ENCODE results near the gene SEC24B. TPM values are rescaled to one million over a fixed set of nuclear protein-coding genes. Genes with fewer than 3 reads are reported as not detected.

SEC24B gene
- total RNA-seq, 1 experiment from 2014 or later = 35.0 TPM

- no peaks in the 10 kb centered on the region for H3K27me3 Mint-ChIP-seq (ENCODE audit: insufficient read depth, unreplicated experiment)
- BruUV-seq (replicated peaks) = no TSS peak
- ChIA-PET POLR2A (no interaction called here), CTCF (interaction anchor here (0.7 to 1.2 kb wide), 2 partner anchors 13 to 651 kb away, joined by 4 to 5 read pairs; no protein-coding TSS in a partner anchor)
- TF ChIP-seq, protein P1, sequence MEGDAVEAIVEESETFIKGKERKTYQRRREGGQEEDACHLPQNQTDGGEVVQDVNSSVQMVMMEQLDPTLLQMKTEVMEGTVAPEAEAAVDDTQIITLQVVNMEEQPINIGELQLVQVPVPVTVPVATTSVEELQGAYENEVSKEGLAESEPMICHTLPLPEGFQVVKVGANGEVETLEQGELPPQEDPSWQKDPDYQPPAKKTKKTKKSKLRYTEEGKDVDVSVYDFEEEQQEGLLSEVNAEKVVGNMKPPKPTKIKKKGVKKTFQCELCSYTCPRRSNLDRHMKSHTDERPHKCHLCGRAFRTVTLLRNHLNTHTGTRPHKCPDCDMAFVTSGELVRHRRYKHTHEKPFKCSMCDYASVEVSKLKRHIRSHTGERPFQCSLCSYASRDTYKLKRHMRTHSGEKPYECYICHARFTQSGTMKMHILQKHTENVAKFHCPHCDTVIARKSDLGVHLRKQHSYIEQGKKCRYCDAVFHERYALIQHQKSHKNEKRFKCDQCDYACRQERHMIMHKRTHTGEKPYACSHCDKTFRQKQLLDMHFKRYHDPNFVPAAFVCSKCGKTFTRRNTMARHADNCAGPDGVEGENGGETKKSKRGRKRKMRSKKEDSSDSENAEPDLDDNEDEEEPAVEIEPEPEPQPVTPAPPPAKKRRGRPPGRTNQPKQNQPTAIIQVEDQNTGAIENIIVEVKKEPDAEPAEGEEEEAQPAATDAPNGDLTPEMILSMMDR (IDR thresholded peaks at IDR 0.05; ENCODE audit: unreplicated experiment) = no peak
- H3K36me3 Mint-ChIP-seq (ENCODE audit: insufficient read depth, unreplicated experiment) = peaks cover 4% of the 10 kb centered on the region
- intact Hi-C loops (cut with micrococcal nuclease) = no loop called here
- H3K4me3 Mint-ChIP-seq (ENCODE audit: unreplicated experiment) = no peak overlapping the region
- no peaks in the 10 kb centered on the region for H3K9me3 Mint-ChIP-seq (ENCODE audit: unreplicated experiment)
- DNase-seq (ENCODE audit: unreplicated experiment) = no peak
- no peak overlapping the region for H3K27ac Mint-ChIP-seq (ENCODE audit: low read depth, unreplicated experiment)
- no peaks in the 10 kb centered on the region for H3K4me1 Mint-ChIP-seq (ENCODE audit: insufficient read depth, unreplicated experiment)
Measured at GRCh38 chr4:109418588-109418987, 15.0 kb upstream of the SEC24B start.

DNA sequence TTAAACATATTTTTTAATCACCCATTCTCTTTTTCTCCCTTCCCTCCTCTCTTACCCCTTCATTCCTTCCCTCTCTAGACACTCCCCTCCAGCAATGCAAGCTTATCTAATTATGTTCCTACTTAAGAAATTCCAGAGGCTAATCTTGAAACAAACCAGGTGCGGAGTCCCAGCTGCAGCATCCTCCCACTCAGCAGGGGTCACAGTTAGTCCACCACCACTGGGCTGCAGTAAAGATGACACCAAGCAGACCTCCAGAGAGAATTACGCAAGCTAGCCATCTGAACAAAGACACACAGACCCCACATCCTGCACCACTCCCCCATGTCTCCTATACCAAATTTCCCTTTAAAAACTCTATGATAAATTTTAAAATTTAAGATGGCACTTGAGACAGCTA, 13.9 kb upstream of the SEC24B start:
- intact Hi-C loops (cut with micrococcal nuclease) = no loop called here
- ChIA-PET CTCF (interaction anchor here (0.7 to 1.5 kb wide), 8 partner anchors 9 to 1091 kb away, joined by 3 to 10 read pairs (median 3); no protein-coding TSS in a partner anchor), POLR2A (interaction anchor here (0.6 kb wide), 1 partner anchor 53 kb away, joined by 4 read pairs; no protein-coding TSS in a partner anchor)
- Mint-ChIP-seq H3K4me3 (ENCODE audit: unreplicated experiment) (no peak overlapping the region), H3K27ac (ENCODE audit: low read depth, unreplicated experiment) (no peak overlapping the region), H3K27me3 (ENCODE audit: insufficient read depth, unreplicated experiment) (no peaks in the 10 kb centered on the region), H3K36me3 (ENCODE audit: insufficient read depth, unreplicated experiment) (peaks cover 5% of the 10 kb centered on the region), H3K4me1 (ENCODE audit: insufficient read depth, unreplicated experiment) (no peaks in the 10 kb centered on the region), H3K9me3 (ENCODE audit: unreplicated experiment) (no peaks in the 10 kb centered on the region)
- BruUV-seq (replicated peaks) = no TSS peak
- no peak for DNase-seq (ENCODE audit: unreplicated experiment)
- TF ChIP-seq, protein P1 (IDR thresholded peaks at IDR 0.05; ENCODE audit: unreplicated experiment) = no peak

- ChIA-PET CTCF (interaction anchor here (0.6 to 3.7 kb wide), 12 partner anchors 7 to 554 kb away, joined by 3 to 21 read pairs (median 5); partner anchors contain the start of genes CASP6 and SEC24B), POLR2A (interaction anchor here (0.7 to 1.0 kb wide), 2 partner anchors 529 to 1598 kb away, joined by 3 to 4 read pairs; no protein-coding TSS in a partner anchor)
- Mint-ChIP-seq H3K4me1 (ENCODE audit: insufficient read depth, unreplicated experiment) (no peaks in the 10 kb centered on the region), H3K9me3 (ENCODE audit: unreplicated experiment) (no peaks in the 10 kb centered on the region), H3K36me3 (ENCODE audit: insufficient read depth, unreplicated experiment) (peaks cover 9% of the 10 kb centered on the region), H3K4me3 (ENCODE audit: unreplicated experiment) (no peak overlapping the region), H3K27ac (ENCODE audit: low read depth, unreplicated experiment) (no peak overlapping the region), H3K27me3 (ENCODE audit: insufficient read depth, unreplicated experiment) (no peaks in the 10 kb centered on the region)
- TF ChIP-seq, protein P1 (IDR thresholded peaks at IDR 0.05; ENCODE audit: unreplicated experiment) = no peak
- BruUV-seq (replicated peaks) = no TSS peak
- DNase-seq (ENCODE audit: unreplicated experiment) = no peak
- intact Hi-C loops (cut with micrococcal nuclease) = no loop called here
Measured at GRCh38 chr4:109424093-109424841, 9.3 kb upstream of the SEC24B start.

- DNase-seq (ENCODE audit: unreplicated experiment) = no peak
- Mint-ChIP-seq H3K4me1 (ENCODE audit: insufficient read depth, unreplicated experiment) (no peaks in the 10 kb centered on the region), H3K4me3 (ENCODE audit: unreplicated experiment) (no peak overlapping the region), H3K9me3 (ENCODE audit: unreplicated experiment) (no peaks in the 10 kb centered on the region), H3K27ac (ENCODE audit: low read depth, unreplicated experiment) (no peak overlapping the region), H3K36me3 (ENCODE audit: insufficient read depth, unreplicated experiment) (peaks cover 20% of the 10 kb centered on the region), H3K27me3 (ENCODE audit: insufficient read depth, unreplicated experiment) (no peaks in the 10 kb centered on the region)
- no TSS peak for BruUV-seq (replicated peaks)
- POLR2A ChIA-PET = interaction anchor here (0.5 to 1.0 kb wide), 4 partner anchors 124 to 415 kb away, joined by 3 read pairs; partner anchors contain the start of gene GAR1
- TF ChIP-seq, protein P1 (IDR thresholded peaks at IDR 0.05; ENCODE audit: unreplicated experiment) = no peak
- intact Hi-C loops (cut with micrococcal nuclease) = loop anchor here (5.0 kb wide), 2 partner anchors 147 to 232 kb away; no protein-coding TSS in a partner anchor
- CTCF ChIA-PET = interaction anchor here (0.6 to 3.7 kb wide), 10 partner anchors 70 to 573 kb away, joined by 3 to 21 read pairs (median 4); no protein-coding TSS in a partner anchor
Measured at GRCh38 chr4:109425405-109425804, 8.2 kb upstream of the SEC24B start.

Measured in MCF 10A (cell line).